ENCODE measurements around the gene CIC. TPM values are rescaled to one million over a fixed set of nuclear protein-coding genes. Genes with fewer than 3 reads are reported as not detected.
"Not testable (repeated sequence)": the region's sequence is repeated elsewhere in the genome, so short reads cannot be mapped to it uniquely, and the experiment has no call there.

CIC gene
- total RNA-seq, 1 donor from 2014 or later, result 61.2 TPM

- no peak for DNase-seq
- H3K36me3 Mint-ChIP-seq (ENCODE audit: low read depth), result no peaks in the 10 kb centered on the region
- H3K9me3 Mint-ChIP-seq, result no peaks in the 10 kb centered on the region
- H3K4me3 Mint-ChIP-seq, result no peak overlapping the region
- no peaks in the 10 kb centered on the region for H3K4me1 Mint-ChIP-seq
- intact Hi-C loops (cut with micrococcal nuclease), result no loop called here
- no peak overlapping the region for H3K27ac Mint-ChIP-seq
- no peaks in the 10 kb centered on the region for H3K27me3 Mint-ChIP-seq
Measured at GRCh38 chr19:42333018-42333417, 64.0 kb downstream of the CIC start.

GRCh38 chr19:42333975-42334696, 65.1 kb downstream of the CIC start:
- Mint-ChIP-seq H3K9me3 (no peaks in the 10 kb centered on the region), H3K4me3 (no peak overlapping the region), H3K27me3 (no peaks in the 10 kb centered on the region), H3K36me3 (ENCODE audit: low read depth) (no peaks in the 10 kb centered on the region), H3K27ac (no peak overlapping the region), H3K4me1 (no peaks in the 10 kb centered on the region)
- intact Hi-C loops (cut with micrococcal nuclease), result no loop called here
- DNase-seq, result no peak

- intact Hi-C loops (cut with micrococcal nuclease), result no loop called here
- Mint-ChIP-seq H3K27ac (no peak overlapping the region), H3K9me3 (no peaks in the 10 kb centered on the region)
Measured at GRCh38 chr19:42334697-42335373, 65.8 kb downstream of the CIC start.

GRCh38 chr19:42335374-42335936, 66.4 kb downstream of the CIC start:
- Mint-ChIP-seq H3K27ac (no peak overlapping the region), H3K4me3 (no peak overlapping the region)

More at GRCh38 chr19:42334697-42335373, 65.8 kb downstream of the CIC start:
- Mint-ChIP-seq H3K27me3 (no peaks in the 10 kb centered on the region), H3K4me1 (no peaks in the 10 kb centered on the region), H3K4me3 (no peak overlapping the region), H3K36me3 (ENCODE audit: low read depth) (no peaks in the 10 kb centered on the region)
- DNase-seq, result no peak

DNA sequence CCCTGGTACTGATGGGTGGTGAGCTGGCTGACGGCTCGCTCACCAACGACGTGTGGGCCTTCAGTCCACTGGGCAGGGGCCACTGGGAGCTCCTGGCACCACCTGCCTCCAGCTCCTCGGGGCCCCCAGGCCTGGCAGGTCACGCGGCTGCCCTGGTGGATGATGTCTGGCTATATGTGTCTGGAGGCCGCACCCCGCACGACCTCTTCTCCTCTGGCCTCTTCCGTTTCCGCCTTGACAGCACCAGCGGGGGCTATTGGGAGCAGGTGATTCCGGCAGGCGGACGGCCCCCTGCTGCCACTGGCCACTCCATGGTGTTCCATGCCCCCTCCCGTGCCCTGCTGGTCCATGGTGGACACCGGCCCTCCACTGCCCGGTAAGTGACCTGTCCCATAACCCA, 66.9 kb downstream of the CIC start:
- Mint-ChIP-seq H3K9me3 (no peaks in the 10 kb centered on the region), H3K4me3 (no peak overlapping the region), H3K36me3 (ENCODE audit: low read depth) (no peaks in the 10 kb centered on the region), H3K4me1 (no peaks in the 10 kb centered on the region), H3K27ac (no peak overlapping the region), H3K27me3 (no peaks in the 10 kb centered on the region)
- DNase-seq, result no peak
- intact Hi-C loops (cut with micrococcal nuclease), result no loop called here

More at GRCh38 chr19:42335374-42335936, 66.4 kb downstream of the CIC start:
- H3K27me3 Mint-ChIP-seq, result no peaks in the 10 kb centered on the region
- intact Hi-C loops (cut with micrococcal nuclease), result no loop called here
- H3K36me3 Mint-ChIP-seq (ENCODE audit: low read depth), result no peaks in the 10 kb centered on the region
- H3K9me3 Mint-ChIP-seq, result no peaks in the 10 kb centered on the region
- no peaks in the 10 kb centered on the region for H3K4me1 Mint-ChIP-seq
- no peak for DNase-seq

- H3K4me1 Mint-ChIP-seq; H3K36me3 Mint-ChIP-seq (ENCODE audit: low read depth); DNase-seq; H3K9me3 Mint-ChIP-seq; H3K27ac Mint-ChIP-seq; intact Hi-C loops (cut with micrococcal nuclease); H3K4me3 Mint-ChIP-seq; H3K27me3 Mint-ChIP-seq: not testable (repeated sequence)
Measured at GRCh38 chr19:42339126-42339860, 70.2 kb downstream of the CIC start.

- H3K4me3 Mint-ChIP-seq; H3K4me1 Mint-ChIP-seq; H3K27me3 Mint-ChIP-seq; intact Hi-C loops (cut with micrococcal nuclease); H3K36me3 Mint-ChIP-seq (ENCODE audit: low read depth); H3K9me3 Mint-ChIP-seq; DNase-seq; H3K27ac Mint-ChIP-seq: not testable (repeated sequence)
Measured at GRCh38 chr19:42339922-42340321, 70.9 kb downstream of the CIC start.

DNA sequence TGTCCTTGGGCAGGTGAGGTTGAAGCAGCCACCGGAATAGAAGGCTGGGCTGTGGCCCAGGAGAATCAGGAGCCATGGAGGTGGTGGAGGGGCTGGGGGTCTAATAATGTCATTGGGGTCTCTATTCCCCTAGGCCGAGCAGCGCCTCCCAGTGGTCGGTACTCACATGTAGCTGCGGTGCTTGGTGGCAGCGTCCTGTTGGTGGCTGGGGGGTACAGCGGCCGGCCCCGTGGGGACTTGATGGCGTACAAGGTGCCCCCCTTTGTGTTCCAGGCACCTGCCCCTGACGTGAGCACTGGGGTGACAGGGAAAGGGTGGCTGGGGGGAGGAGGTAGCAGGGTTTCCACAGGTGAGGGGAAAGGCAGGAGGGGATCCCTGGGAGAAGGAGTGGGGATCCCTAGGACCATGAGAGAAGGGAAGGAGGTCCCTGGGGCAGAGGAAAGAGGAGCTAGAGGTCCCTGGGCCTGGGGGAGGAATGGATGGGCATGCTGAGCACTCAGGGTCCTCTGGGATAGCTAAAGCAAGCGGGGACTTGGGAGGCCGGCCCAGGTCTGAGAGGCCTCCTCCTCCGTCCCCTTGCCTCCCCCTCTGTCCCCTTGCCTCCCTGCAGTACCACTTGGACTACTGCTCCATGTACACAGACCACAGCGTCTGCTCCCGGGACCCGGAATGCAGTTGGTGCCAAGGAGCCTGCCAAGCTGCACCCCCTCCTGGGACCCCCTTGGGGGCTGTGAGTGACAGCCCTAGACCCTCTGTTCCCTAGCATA, 74.5 kb downstream of the CIC start:
- H3K36me3 Mint-ChIP-seq (ENCODE audit: low read depth), result no peaks in the 10 kb centered on the region
- H3K27me3 Mint-ChIP-seq, result no peaks in the 10 kb centered on the region
- H3K27ac Mint-ChIP-seq, result no peak overlapping the region
- intact Hi-C loops (cut with micrococcal nuclease), result no loop called here
- no peak overlapping the region for H3K4me3 Mint-ChIP-seq
- no peaks in the 10 kb centered on the region for H3K9me3 Mint-ChIP-seq
- H3K4me1 Mint-ChIP-seq, result no peaks in the 10 kb centered on the region
- no peak for DNase-seq

- H3K36me3 Mint-ChIP-seq (ENCODE audit: low read depth), result no peaks in the 10 kb centered on the region
- no peaks in the 10 kb centered on the region for H3K27me3 Mint-ChIP-seq
- intact Hi-C loops (cut with micrococcal nuclease), result no loop called here
- no peak overlapping the region for H3K27ac Mint-ChIP-seq
- H3K4me3 Mint-ChIP-seq, result no peak overlapping the region
- no peaks in the 10 kb centered on the region for H3K9me3 Mint-ChIP-seq
- no peak for DNase-seq
- H3K4me1 Mint-ChIP-seq, result no peaks in the 10 kb centered on the region
Measured at GRCh38 chr19:42344336-42344893, 75.4 kb downstream of the CIC start.

Other genes with a start within 250 kb of the CIC start
- 3.9 and 4.9 TPM in 2 replicates for gene GRIK5, start 199.0 kb upstream of the CIC start, total RNA-seq
- gene ZNF574, start 193.1 kb upstream of the CIC start, total RNA-seq, result 16.7 and 18.5 TPM in 2 replicates
- gene POU2F2, start 136.8 kb upstream of the CIC start, total RNA-seq, result 71.5 and 72.0 TPM in 2 replicates
- 28.7 and 34.8 TPM in 2 replicates for gene DEDD2, start 51.6 kb upstream of the CIC start, total RNA-seq
- 19.0 and 20.1 TPM in 2 replicates for gene ZNF526, start 48.9 kb upstream of the CIC start, total RNA-seq
- 50.7 and 52.6 TPM in 2 replicates for gene GSK3A, start 26.6 kb upstream of the CIC start, total RNA-seq
- 71.6 and 82.3 TPM in 2 replicates for gene ERF, start 14.1 kb upstream of the CIC start, total RNA-seq
- 1.3 and 1.6 TPM in 2 replicates for gene PRR19, start 32.9 kb downstream of the CIC start, total RNA-seq
- 49.1 and 50.4 TPM in 2 replicates for gene PAFAH1B3, start 33.4 kb downstream of the CIC start, total RNA-seq
- 0.78 and 0.82 TPM in 2 replicates for gene TMEM145, start 44.1 kb downstream of the CIC start, total RNA-seq
- gene MEGF8, start 56.4 kb downstream of the CIC start, total RNA-seq, result 8.4 and 9.1 TPM in 2 replicates
- not detected in 2 replicates for gene CNFN, start 121.0 kb downstream of the CIC start, total RNA-seq
- gene LIPE, start 158.1 kb downstream of the CIC start, total RNA-seq, result 35.0 and 39.1 TPM in 2 replicates
- gene CXCL17, start 173.7 kb downstream of the CIC start, total RNA-seq, result not detected in 2 replicates

All from activated CD4-positive, alpha-beta T cell treated with anti-CD3 and anti-CD28 coated beads, Interleukin-2, amount 10 ng/mL, durations not matched to agents 24 days and 14 days (primary cell).